CD14-positive monocyte (primary cell): ENCODE results near the gene BAD. TPM values are rescaled to one million over a fixed set of nuclear protein-coding genes. Genes with fewer than 3 reads are reported as not detected.
A peak's percentile ranks its signal among the peaks of the same experiment; 100 is the strongest.

ENCODE experiments used
- DNase-seq, 3 donors: peaks; one replicate each; pipeline ENCODE4 v3.0.0-alpha.2; 2011 to 2022
- H2AFZ ChIP-seq: 2 replicates; pipeline ENCODE4 v1.6.0; 2012; ENCODE audit warnings: mild to moderate bottlenecking, low read depth, low read length, inconsistent platforms; ENCODE audit not compliant: insufficient read depth, poor library complexity, severe bottlenecking
- H3K27ac ChIP-seq, 2 donors: 1 replicate in 1 of 2; 2 replicates in 1 of 2; pipeline ENCODE4 v1.5.1; 2012 to 2013; ENCODE audit warnings: low read length in 2 of 2, control low read depth in 1 of 2, inconsistent platforms in 1 of 2, low read depth in 1 of 2, mild to moderate bottlenecking in 1 of 2
- H3K27me3 ChIP-seq, 2 donors: one replicate each; pipeline versions ENCODE4 v1.6.0 to v1.6.1; 2011 to 2013; ENCODE audit warnings: low read length in 2 of 2; ENCODE audit not compliant: control insufficient read depth in 2 of 2, insufficient read depth in 2 of 2
- H3K36me3 ChIP-seq, 2 donors: replicated peaks in 1 of 2; 1 replicate in 1 of 2; 2 replicates in 1 of 2; pipeline versions ENCODE4 v1.5.1 to v1.6.1; 2012 to 2013; ENCODE audit warnings: low read length in 2 of 2, control low read depth in 1 of 2, inconsistent platforms in 1 of 2, mild to moderate bottlenecking in 1 of 2; ENCODE audit not compliant: insufficient read depth in 2 of 2, control insufficient read depth in 1 of 2
- H3K4me1 ChIP-seq, 2 donors: 1 replicate in 1 of 2; 2 replicates in 1 of 2; pipeline versions ENCODE4 v1.5.1 to v1.6.1; 2012 to 2013; ENCODE audit warnings: low read length in 2 of 2, control low read depth in 1 of 2, inconsistent platforms in 1 of 2, mild to moderate bottlenecking in 1 of 2, moderate library complexity in 1 of 2; ENCODE audit not compliant: insufficient read depth in 2 of 2, control insufficient read depth in 1 of 2
- H3K4me2 ChIP-seq: replicated peaks from 2 replicates; pipeline ENCODE3; 2012; ENCODE audit warnings: low read length, moderate library complexity, mild to moderate bottlenecking; ENCODE audit not compliant: poor library complexity, severe bottlenecking; ENCODE audit errors: extremely low read depth
- H3K4me3 ChIP-seq, 3 experiments: fragments of 200-600 bp in 1 of 3; sonication (generic) in 1 of 3; replicated peaks in 1 of 3; 1 replicate in 2 of 3; 2 replicates in 1 of 3; pipeline ENCODE4 v1.5.1; 2011 to 2013; ENCODE audit warnings: low read length in 3 of 3, mild to moderate bottlenecking in 3 of 3, control low read depth in 2 of 3, low read depth in 2 of 3, inconsistent platforms in 1 of 3, moderate library complexity in 1 of 3
- H3K79me2 ChIP-seq: 2 replicates; pipeline ENCODE4 v1.6.0; 2012; ENCODE audit warnings: mild to moderate bottlenecking, control low read depth, inconsistent platforms, low read length, moderate library complexity; ENCODE audit not compliant: insufficient read depth
- H3K9ac ChIP-seq: 2 replicates; pipeline ENCODE4 v1.6.0; 2017; ENCODE audit warnings: low read length, mild to moderate bottlenecking; ENCODE audit not compliant: insufficient read depth, poor library complexity, severe bottlenecking
- H3K9me3 ChIP-seq, 2 donors: replicated peaks in 1 of 2; 1 replicate in 1 of 2; 2 replicates in 1 of 2; pipeline versions ENCODE4 v1.5.1 to v1.6.1; 2012 to 2013; ENCODE audit warnings: low read length in 2 of 2, control low read depth in 1 of 2; ENCODE audit not compliant: control insufficient read depth in 1 of 2, insufficient read depth in 1 of 2
- H4K20me1 ChIP-seq: 2 replicates; pipeline ENCODE4 v1.6.0; 2012; ENCODE audit warnings: mild to moderate bottlenecking, low read length, control low read depth, moderate library complexity; ENCODE audit not compliant: insufficient read depth
- H3K27ac Mint-ChIP-seq, 7 donors: one replicate each; pipeline ENCODE4 v1.8.0; 2020; ENCODE audit warnings: mild to moderate bottlenecking in 7 of 7, mixed read lengths in 7 of 7, moderate library complexity in 6 of 7, inconsistent platforms in 2 of 7
- H3K27me3 Mint-ChIP-seq, 3 donors: one replicate each; pipeline ENCODE4 v1.8.0; 2021 to 2022; ENCODE audit warnings: low read depth in 3 of 3, mild to moderate bottlenecking in 3 of 3, mixed read lengths in 3 of 3, moderate library complexity in 3 of 3, inconsistent platforms in 1 of 3
- H3K36me3 Mint-ChIP-seq, 2 donors: one replicate each; pipeline ENCODE4 v1.8.0; 2020; ENCODE audit warnings: mixed read lengths in 2 of 2, inconsistent platforms in 1 of 2, mild to moderate bottlenecking in 1 of 2
- H3K4me1 Mint-ChIP-seq: one replicate; pipeline ENCODE4 v1.8.0; 2020; ENCODE audit warnings: mild to moderate bottlenecking, mixed read lengths
- H3K4me3 Mint-ChIP-seq, 2 donors: one replicate each; pipeline ENCODE4 v1.8.0; 2020; ENCODE audit warnings: mild to moderate bottlenecking in 2 of 2, mixed read lengths in 2 of 2, moderate library complexity in 1 of 2
- H3K9me3 Mint-ChIP-seq, 7 donors: one replicate each; pipeline ENCODE4 v1.8.0; 2020 to 2022; ENCODE audit warnings: mixed read lengths in 7 of 7, mild to moderate bottlenecking in 6 of 7, moderate library complexity in 6 of 7, inconsistent platforms in 2 of 7
- WGBS: methylation state at CpG from one replicate; pipeline ENCODE4 v1.1.5; 2013; ENCODE audit warnings: missing lambda C conversion rate; ENCODE audit not compliant: insufficient coverage; 5-methylcytosine and 5-hydroxymethylcytosine counted together
- intact Hi-C, 2 donors: fragments of 100-400 bp; cut with micrococcal nuclease; formaldehyde crosslinking; loops; one replicate each; pipeline versions ENCODE4 v1.15.0 to v1.15.1; 2023
- polyA plus RNA-seq, 3 donors: library from polyadenylated mRNA; depleted of rRNA in 1 of 3; unstranded in 2 of 3; stranded (reverse) in 1 of 3; fragments of 300-500 nt in 2 of 3; fragments of >200 nt in 1 of 3; fragmentation: Illumina TruSeq in 2 of 3; gene quantifications; 1 replicate in 2 of 3; 2 replicates in 1 of 3; pipeline ENCODE4 v1.2.3, GENCODE V29; 2012 to 2021
- TF ChIP-seq, protein P1 (sequence below): fragments of 200-600 bp; IDR thresholded peaks from one replicate; pipeline ENCODE4 v1.8.0; 2022; ENCODE audit warnings: antibody characterized with exemption, mild to moderate bottlenecking

BAD gene
- polyA plus RNA-seq, 3 donors: 21.1 to 63.2 (median 48.7) TPM

GRCh38 chr11:64306876-64307622, 22.6 kb upstream of the BAD start:
- H3K27ac ChIP-seq: peak overlapping the region; percentile 78 to 80
- no peaks in the 10 kb centered on the region for H3K27me3 ChIP-seq
- peak overlapping the region; percentile 97 for H3K4me2 ChIP-seq
- Mint-ChIP-seq H3K27ac (peak overlapping the region in 6 of 7 donors; percentile 50 to 97 (median 94)), H3K4me3 (peak overlapping the region; percentile 96 to 97), H3K36me3 (peaks cover 12 to 32% of the 10 kb centered on the region in 2 donors), H3K27me3 (peaks cover 4 to 5% (median 5%) of the 10 kb centered on the region in 3 donors), H3K9me3 (no peaks in the 10 kb centered on the region), H3K4me1 (peaks cover 35% of the 10 kb centered on the region)
- intact Hi-C loops: loop anchor here in 1 of 2 donors (5.0 kb wide), 1 partner anchor 35 kb away; the partner anchor contains the start of gene CCDC88B
- peaks cover 26 to 30% of the 10 kb centered on the region in 2 donors for H3K4me1 ChIP-seq
- peaks cover 49% of the 10 kb centered on the region for H4K20me1 ChIP-seq
- H2AFZ ChIP-seq: no peak overlapping the region
- H3K36me3 ChIP-seq: peaks cover 9 to 22% of the 10 kb centered on the region in 2 donors
- H3K4me3 ChIP-seq: peak overlapping the region; percentile 46 to 91 (median 90)
- H3K9me3 ChIP-seq: no peaks in the 10 kb centered on the region
- H3K9ac ChIP-seq: no peak overlapping the region
- 74% methylated on average over 12 of the region's 15 CpGs for WGBS
- no peak for DNase-seq
- TF ChIP-seq, protein P1, sequence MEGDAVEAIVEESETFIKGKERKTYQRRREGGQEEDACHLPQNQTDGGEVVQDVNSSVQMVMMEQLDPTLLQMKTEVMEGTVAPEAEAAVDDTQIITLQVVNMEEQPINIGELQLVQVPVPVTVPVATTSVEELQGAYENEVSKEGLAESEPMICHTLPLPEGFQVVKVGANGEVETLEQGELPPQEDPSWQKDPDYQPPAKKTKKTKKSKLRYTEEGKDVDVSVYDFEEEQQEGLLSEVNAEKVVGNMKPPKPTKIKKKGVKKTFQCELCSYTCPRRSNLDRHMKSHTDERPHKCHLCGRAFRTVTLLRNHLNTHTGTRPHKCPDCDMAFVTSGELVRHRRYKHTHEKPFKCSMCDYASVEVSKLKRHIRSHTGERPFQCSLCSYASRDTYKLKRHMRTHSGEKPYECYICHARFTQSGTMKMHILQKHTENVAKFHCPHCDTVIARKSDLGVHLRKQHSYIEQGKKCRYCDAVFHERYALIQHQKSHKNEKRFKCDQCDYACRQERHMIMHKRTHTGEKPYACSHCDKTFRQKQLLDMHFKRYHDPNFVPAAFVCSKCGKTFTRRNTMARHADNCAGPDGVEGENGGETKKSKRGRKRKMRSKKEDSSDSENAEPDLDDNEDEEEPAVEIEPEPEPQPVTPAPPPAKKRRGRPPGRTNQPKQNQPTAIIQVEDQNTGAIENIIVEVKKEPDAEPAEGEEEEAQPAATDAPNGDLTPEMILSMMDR: no peak
- H3K79me2 ChIP-seq: peaks cover 54% of the 10 kb centered on the region

DNA sequence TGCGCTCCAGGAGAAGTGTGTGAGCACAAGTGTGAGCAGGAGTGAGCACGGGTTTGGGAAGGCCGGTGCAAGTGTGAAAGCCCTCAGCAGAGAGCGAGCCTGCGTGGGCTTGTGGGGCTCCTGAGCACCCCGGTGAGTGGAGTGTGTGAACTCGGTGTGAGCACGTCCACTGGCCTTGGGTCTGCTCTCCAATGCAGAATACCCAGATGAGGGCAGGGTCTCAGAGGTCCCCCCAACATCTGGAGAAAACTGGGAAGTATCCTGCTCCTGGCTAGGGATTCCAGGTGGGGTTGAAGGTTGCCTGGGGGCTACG, 22.1 kb upstream of the BAD start:
- H2AFZ ChIP-seq: peak overlapping the region; percentile 66
- H3K36me3 ChIP-seq: peaks cover 9 to 22% of the 10 kb centered on the region in 2 donors
- Mint-ChIP-seq H3K4me3 (peak overlapping the region; percentile 96 to 97), H3K27ac (peak overlapping the region; percentile 92 to 97 (median 96)), H3K4me1 (peaks cover 39% of the 10 kb centered on the region), H3K9me3 (no peaks in the 10 kb centered on the region), H3K27me3 (peaks cover 5 to 9% (median 9%) of the 10 kb centered on the region in 3 donors), H3K36me3 (peaks cover 12 to 29% of the 10 kb centered on the region in 2 donors)
- H3K4me1 ChIP-seq: peaks cover 28 to 33% of the 10 kb centered on the region in 2 donors
- H3K9ac ChIP-seq: peak overlapping the region; percentile 65
- intact Hi-C loops: loop anchor here in 1 of 2 donors (5.0 kb wide), 1 partner anchor 36 kb away; the partner anchor contains the start of gene CCDC88B
- peaks cover 52% of the 10 kb centered on the region for H3K79me2 ChIP-seq
- TF ChIP-seq, protein P1: no peak
- H3K27ac ChIP-seq: peak overlapping the region; percentile 78 to 80
- peaks cover 49% of the 10 kb centered on the region for H4K20me1 ChIP-seq
- H3K27me3 ChIP-seq: no peaks in the 10 kb centered on the region
- H3K4me2 ChIP-seq: peak overlapping the region; percentile 97
- DNase-seq: no peak
- no peaks in the 10 kb centered on the region for H3K9me3 ChIP-seq
- H3K4me3 ChIP-seq: peak overlapping the region; percentile 46 to 91 (median 90)
- WGBS: 10% methylated on average over 7 of the region's 9 CpGs
